ENCODE results near the gene PRPF19.

The PRPF19 gene

DNA sequence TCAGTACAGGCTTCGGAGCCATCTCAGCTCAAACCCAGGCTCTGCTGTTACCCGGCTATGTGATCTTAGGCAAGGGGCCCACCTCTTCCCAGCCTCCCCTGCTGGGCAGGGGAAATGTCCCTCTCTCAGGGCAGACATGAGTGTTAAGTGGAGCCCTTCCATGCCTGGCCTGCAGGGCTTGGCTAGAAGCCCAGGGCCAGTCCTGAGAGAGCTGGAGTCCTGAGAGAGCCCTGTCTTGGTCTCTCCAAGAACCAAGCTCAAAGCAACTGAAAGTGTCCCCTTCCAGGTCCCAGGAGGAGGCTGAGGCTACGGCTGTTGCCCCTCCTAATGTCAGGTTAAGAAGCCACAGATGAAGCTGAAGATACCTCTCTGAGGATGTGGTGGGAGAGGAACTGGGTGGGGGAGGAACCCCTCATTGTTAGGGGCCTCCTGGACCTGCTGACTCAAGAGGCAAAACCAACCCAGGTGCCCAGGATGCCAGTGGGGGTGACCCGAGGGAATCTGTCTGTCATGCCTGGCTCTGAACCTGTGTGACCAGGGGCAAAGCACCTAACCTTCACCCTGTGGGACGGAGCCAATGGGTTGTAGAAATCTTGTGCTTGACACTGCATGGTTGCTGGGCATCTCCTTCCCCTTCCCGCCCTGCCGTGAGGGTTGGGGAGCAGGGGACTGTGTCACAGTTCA is 34.9 kb downstream of the PRPF19 start:
- no peaks in the 10 kb centered on the region for H3K79me2 ChIP-seq (ENCODE audit: insufficient read depth, low read length)
- H2AFZ ChIP-seq (ENCODE audit: low read length), result no peak overlapping the region
- no peaks in the 10 kb centered on the region for H3K9me2 ChIP-seq (replicated peaks; ENCODE audit: low read depth, low read length)
- H3K9me3 ChIP-seq (ENCODE audit: insufficient read depth, low read depth, low read length), result no peaks in the 10 kb centered on the region
- H3K36me3 ChIP-seq (ENCODE audit: insufficient read depth, low read length), result no peaks in the 10 kb centered on the region
- no peaks in the 10 kb centered on the region for H3K27me3 ChIP-seq (ENCODE audit: insufficient read depth, low read length, poor library complexity, severe bottlenecking)
- no peaks in the 10 kb centered on the region for H4K20me1 ChIP-seq (ENCODE audit: insufficient read depth, low read length, poor library complexity, severe bottlenecking)
- peak overlapping the region; percentile 49 for H3K9ac ChIP-seq (ENCODE audit: low read depth, low read length, poor library complexity, severe bottlenecking)
- peak overlapping the region; percentile 66 for H3K4me2 ChIP-seq (ENCODE audit: low read depth, low read length, poor library complexity, severe bottlenecking)
- no peaks in the 10 kb centered on the region for H3F3A ChIP-seq (ENCODE audit: low read depth)
- TF ChIP-seq CTCF (conservative IDR thresholded peaks at IDR 0.05; ENCODE audit: low read length) (no peak), EZH2phosphoT487 (IDR thresholded peaks at IDR 0.05; ENCODE audit: borderline replicate concordance) (no peak)
- peaks cover 74% of the 10 kb centered on the region for H3K4me1 ChIP-seq (ENCODE audit: insufficient read depth, low read length, poor library complexity, severe bottlenecking)
- peak overlapping the region; percentile 47 for H3K4me3 ChIP-seq (ENCODE audit: low read length, poor library complexity, severe bottlenecking)

DNA sequence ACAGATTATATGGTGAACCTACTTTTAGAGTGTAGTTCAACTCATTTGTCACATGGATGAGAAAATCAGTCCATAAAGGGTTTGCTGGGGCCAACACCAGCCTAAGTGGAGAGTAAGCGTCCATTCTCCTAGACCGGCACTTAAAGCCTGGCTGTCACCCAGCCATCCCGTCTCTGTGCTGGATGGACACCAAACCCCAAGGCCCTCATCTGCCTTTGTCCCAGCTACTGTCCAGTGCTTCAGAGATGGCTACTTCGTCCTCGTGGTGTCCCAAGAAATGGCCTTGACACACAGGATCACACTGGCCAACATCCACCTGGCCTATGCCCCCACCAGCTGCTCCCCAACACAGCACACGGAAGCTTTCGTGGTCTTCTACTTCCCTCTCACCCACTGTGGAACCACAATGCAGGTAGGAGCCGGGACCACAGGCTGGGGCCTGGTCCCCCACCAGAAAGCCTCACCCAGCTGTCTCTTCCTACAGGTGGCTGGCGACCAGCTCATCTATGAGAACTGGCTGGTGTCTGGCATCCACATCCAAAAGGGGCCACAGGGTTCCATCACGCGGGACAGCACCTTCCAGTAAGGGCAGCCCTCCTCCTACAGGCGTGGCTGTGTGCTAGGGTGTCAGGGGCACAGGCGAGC is 35.5 kb downstream of the PRPF19 start:
- TF ChIP-seq EZH2phosphoT487 (IDR thresholded peaks at IDR 0.05; ENCODE audit: borderline replicate concordance) (no peak), CTCF (conservative IDR thresholded peaks at IDR 0.05; ENCODE audit: low read length) (no peak)
- no peaks in the 10 kb centered on the region for H3F3A ChIP-seq (ENCODE audit: low read depth)
- H3K9me2 ChIP-seq (replicated peaks; ENCODE audit: low read depth, low read length), result no peaks in the 10 kb centered on the region
- peak overlapping the region; percentile 47 for H3K4me3 ChIP-seq (ENCODE audit: low read length, poor library complexity, severe bottlenecking)
- H4K20me1 ChIP-seq (ENCODE audit: insufficient read depth, low read length, poor library complexity, severe bottlenecking), result no peaks in the 10 kb centered on the region
- peak overlapping the region; percentile 49 for H3K9ac ChIP-seq (ENCODE audit: low read depth, low read length, poor library complexity, severe bottlenecking)
- no peaks in the 10 kb centered on the region for H3K36me3 ChIP-seq (ENCODE audit: insufficient read depth, low read length)
- H3K4me2 ChIP-seq (ENCODE audit: low read depth, low read length, poor library complexity, severe bottlenecking), result peak overlapping the region; percentile 66
- H3K79me2 ChIP-seq (ENCODE audit: insufficient read depth, low read length), result no peaks in the 10 kb centered on the region
- no peaks in the 10 kb centered on the region for H3K27me3 ChIP-seq (ENCODE audit: insufficient read depth, low read length, poor library complexity, severe bottlenecking)
- no peaks in the 10 kb centered on the region for H3K9me3 ChIP-seq (ENCODE audit: insufficient read depth, low read depth, low read length)
- H3K4me1 ChIP-seq (ENCODE audit: insufficient read depth, low read length, poor library complexity, severe bottlenecking), result peaks cover 70% of the 10 kb centered on the region
- no peak overlapping the region for H2AFZ ChIP-seq (ENCODE audit: low read length)

DNA sequence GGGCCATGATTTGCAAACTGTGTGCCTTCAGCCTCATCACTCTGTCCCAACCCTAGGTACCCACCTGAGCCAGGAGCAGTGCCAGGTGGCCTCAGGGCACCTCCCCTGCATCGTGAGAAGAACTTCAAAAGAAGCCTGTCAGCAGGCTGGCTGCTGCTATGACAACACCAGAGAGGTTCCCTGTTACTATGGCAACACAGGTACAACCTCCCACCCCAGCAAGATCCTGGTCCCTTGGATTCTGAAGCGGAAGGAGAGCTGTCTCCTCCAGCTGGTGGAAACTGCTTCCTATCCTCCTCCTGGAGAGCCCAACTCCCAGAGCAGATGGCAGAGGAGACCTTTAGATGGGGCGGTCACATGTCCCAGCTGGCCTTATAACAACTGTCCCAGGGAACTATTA is 36.1 kb downstream of the PRPF19 start:
- peak overlapping the region; percentile 47 for H3K4me3 ChIP-seq (ENCODE audit: low read length, poor library complexity, severe bottlenecking)
- H2AFZ ChIP-seq (ENCODE audit: low read length), result no peak overlapping the region
- H3K9me3 ChIP-seq (ENCODE audit: insufficient read depth, low read depth, low read length), result no peaks in the 10 kb centered on the region
- no peaks in the 10 kb centered on the region for H3K9me2 ChIP-seq (replicated peaks; ENCODE audit: low read depth, low read length)
- no peaks in the 10 kb centered on the region for H3K36me3 ChIP-seq (ENCODE audit: insufficient read depth, low read length)
- H3K4me2 ChIP-seq (ENCODE audit: low read depth, low read length, poor library complexity, severe bottlenecking), result peak overlapping the region; percentile 66
- H4K20me1 ChIP-seq (ENCODE audit: insufficient read depth, low read length, poor library complexity, severe bottlenecking), result no peaks in the 10 kb centered on the region
- H3K9ac ChIP-seq (ENCODE audit: low read depth, low read length, poor library complexity, severe bottlenecking), result peak overlapping the region; percentile 49
- no peaks in the 10 kb centered on the region for H3K79me2 ChIP-seq (ENCODE audit: insufficient read depth, low read length)
- H3K4me1 ChIP-seq (ENCODE audit: insufficient read depth, low read length, poor library complexity, severe bottlenecking), result peaks cover 73% of the 10 kb centered on the region
- no peaks in the 10 kb centered on the region for H3F3A ChIP-seq (ENCODE audit: low read depth)
- H3K27me3 ChIP-seq (ENCODE audit: insufficient read depth, low read length, poor library complexity, severe bottlenecking), result no peaks in the 10 kb centered on the region
- TF ChIP-seq CTCF (conservative IDR thresholded peaks at IDR 0.05; ENCODE audit: low read length), result no peak
- no peak for TF ChIP-seq EZH2phosphoT487 (IDR thresholded peaks at IDR 0.05; ENCODE audit: borderline replicate concordance)
